Measurements from ENCODE around the gene CNGA3.

- no peak for TF ChIP-seq CTCF (IDR thresholded peaks at IDR 0.05)
- no peak for TF ChIP-seq POLR2AphosphoS5 (IDR thresholded peaks at IDR 0.05)
- no peak for TF ChIP-seq POLR2A (IDR thresholded peaks at IDR 0.05)
Measured at GRCh38 chr2:98301469-98301868, 44.8 kb upstream of the CNGA3 start.
